Suprapubic skin (tissue), 4 donors: ENCODE measurements around the gene EXOC1.

Experiments used
- EP300 ChIP-seq: sonication (generic); formaldehyde crosslinking; IDR thresholded peaks from one replicate; pipeline ENCODE4 v1.6.1; 2017; ENCODE audit warnings: antibody characterized with exemption
- POLR2A ChIP-seq, 2 donors: fragments of 450-650 bp; IDR thresholded peaks; one replicate each; pipeline ENCODE4 v1.6.1; 2017; ENCODE audit warnings: antibody characterized with exemption in 2 of 2, mild to moderate bottlenecking in 2 of 2, moderate library complexity in 2 of 2
- POLR2AphosphoS5 ChIP-seq, 3 donors: sonication (generic); formaldehyde crosslinking; IDR thresholded peaks; one replicate each; pipeline ENCODE4 v1.6.1; 2017; ENCODE audit warnings: antibody characterized with exemption in 3 of 3
- TF ChIP-seq, protein P1 (sequence below), 2 donors: fragments of 200-600 bp in 1 of 2; fragments of 450-650 bp in 1 of 2; sonication (generic) in 1 of 2; IDR thresholded peaks; one replicate each; pipeline ENCODE4 v1.5.1; 2016 to 2019; ENCODE audit warnings: antibody characterized with exemption in 2 of 2, mild to moderate bottlenecking in 1 of 2, moderate library complexity in 1 of 2

DNA sequence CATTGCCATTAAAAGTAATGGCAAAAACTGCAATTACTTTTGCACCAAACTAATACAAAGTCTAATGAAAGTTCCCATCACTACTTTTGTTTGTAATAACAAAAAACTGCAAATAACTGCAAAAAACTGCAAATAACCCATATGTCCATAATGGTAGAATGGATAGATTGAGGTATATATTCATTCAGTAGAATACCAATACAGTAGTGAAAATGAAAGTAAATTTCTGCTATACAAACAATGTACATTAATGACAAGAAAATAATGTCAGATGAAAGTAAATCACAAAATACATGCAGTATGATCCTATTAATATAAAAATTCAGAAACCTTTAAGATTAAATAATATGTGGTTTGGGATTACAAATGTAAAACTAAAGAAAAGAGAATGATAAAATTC lies 54.0 kb downstream of the EXOC1 start:
- TF ChIP-seq EP300 (no peak), POLR2A (IDR thresholded peaks at IDR 0.05) (no peak), POLR2AphosphoS5 (IDR thresholded peaks at IDR 0.05) (no peak)
- TF ChIP-seq, protein P1, sequence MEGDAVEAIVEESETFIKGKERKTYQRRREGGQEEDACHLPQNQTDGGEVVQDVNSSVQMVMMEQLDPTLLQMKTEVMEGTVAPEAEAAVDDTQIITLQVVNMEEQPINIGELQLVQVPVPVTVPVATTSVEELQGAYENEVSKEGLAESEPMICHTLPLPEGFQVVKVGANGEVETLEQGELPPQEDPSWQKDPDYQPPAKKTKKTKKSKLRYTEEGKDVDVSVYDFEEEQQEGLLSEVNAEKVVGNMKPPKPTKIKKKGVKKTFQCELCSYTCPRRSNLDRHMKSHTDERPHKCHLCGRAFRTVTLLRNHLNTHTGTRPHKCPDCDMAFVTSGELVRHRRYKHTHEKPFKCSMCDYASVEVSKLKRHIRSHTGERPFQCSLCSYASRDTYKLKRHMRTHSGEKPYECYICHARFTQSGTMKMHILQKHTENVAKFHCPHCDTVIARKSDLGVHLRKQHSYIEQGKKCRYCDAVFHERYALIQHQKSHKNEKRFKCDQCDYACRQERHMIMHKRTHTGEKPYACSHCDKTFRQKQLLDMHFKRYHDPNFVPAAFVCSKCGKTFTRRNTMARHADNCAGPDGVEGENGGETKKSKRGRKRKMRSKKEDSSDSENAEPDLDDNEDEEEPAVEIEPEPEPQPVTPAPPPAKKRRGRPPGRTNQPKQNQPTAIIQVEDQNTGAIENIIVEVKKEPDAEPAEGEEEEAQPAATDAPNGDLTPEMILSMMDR (IDR thresholded peaks at IDR 0.05) = no peak
